ENCODE measurements around the gene BCL2. TPM values are rescaled to one million over a fixed set of nuclear protein-coding genes. Genes with fewer than 3 reads are reported as not detected.

The BCL2 gene
- polyA plus RNA-seq, 1 of the 3 experiments (the other 2 are of a cell fraction) = 1.5 TPM

- Histone ChIP-seq H3K9me3 (no peaks in the 10 kb centered on the region), H3K4me2 (no peak overlapping the region), H3K4me1 (ENCODE audit: control insufficient read depth in 1 of 2, insufficient read depth in 2 of 2, low read depth in 1 of 2, low read length in 1 of 2) (no peaks in the 10 kb centered on the region; a peak in 1 of 4 replicates), H3K79me2 (ENCODE audit: insufficient read depth) (no peaks in the 10 kb centered on the region), H3K27ac (ENCODE audit: low read depth in 2 of 2, low read length in 1 of 2) (no peak overlapping the region), H3K36me3 (replicated peaks in 1 of 2; ENCODE audit: control insufficient read depth in 1 of 2, insufficient read depth in 2 of 2, low read length in 1 of 2) (no peaks in the 10 kb centered on the region), H3K9me2 (no peaks in the 10 kb centered on the region), H3K9ac (no peak overlapping the region), H3F3A (replicated peaks; ENCODE audit: insufficient read depth) (no peaks in the 10 kb centered on the region), H3K4me3 (ENCODE audit: low read depth in 2 of 2, low read length in 1 of 2) (no peak overlapping the region), H3K27me3 (ENCODE audit: insufficient read depth) (no peaks in the 10 kb centered on the region), H4K20me1 (ENCODE audit: insufficient read depth) (no peaks in the 10 kb centered on the region), H2AFZ (ENCODE audit: low read depth) (no peak overlapping the region)
- ChIA-PET POLR2A (no interaction called here), CTCF (interaction anchor here (1.4 kb wide), 1 partner anchor 23 kb away, joined by 3 read pairs; no protein-coding TSS in a partner anchor)
- TF ChIP-seq REST (IDR thresholded peaks at IDR 0.05; ENCODE audit: low read depth, low read length) = no peak
- 92% methylated on average over 7 of the region's 7 CpGs for whole genome bisulfite sequencing (ENCODE audit: low lambda C conversion rate)
- no peak for DNase-seq
These were observed 28.8 kb downstream of the BCL2 start for GRCh38 chr18:63290821-63291200.

- Histone ChIP-seq H3K4me2 (no peak overlapping the region), H3K27me3 (ENCODE audit: insufficient read depth) (no peaks in the 10 kb centered on the region), H3F3A (replicated peaks; ENCODE audit: insufficient read depth) (no peaks in the 10 kb centered on the region), H3K27ac (ENCODE audit: low read depth in 2 of 2, low read length in 1 of 2) (no peak overlapping the region), H4K20me1 (ENCODE audit: insufficient read depth) (no peaks in the 10 kb centered on the region), H3K9ac (no peak overlapping the region), H3K4me3 (ENCODE audit: low read depth in 2 of 2, low read length in 1 of 2) (no peak overlapping the region), H3K36me3 (replicated peaks in 1 of 2; ENCODE audit: control insufficient read depth in 1 of 2, insufficient read depth in 2 of 2, low read length in 1 of 2) (no peaks in the 10 kb centered on the region), H3K9me3 (no peaks in the 10 kb centered on the region), H2AFZ (ENCODE audit: low read depth) (no peak overlapping the region), H3K9me2 (no peaks in the 10 kb centered on the region), H3K4me1 (ENCODE audit: control insufficient read depth in 1 of 2, insufficient read depth in 2 of 2, low read depth in 1 of 2, low read length in 1 of 2) (peaks cover 0 to 3% of the 10 kb centered on the region in 2 experiments; a peak in 1 of 4 replicates), H3K79me2 (ENCODE audit: insufficient read depth) (no peaks in the 10 kb centered on the region)
- no peak for TF ChIP-seq NRF1 (IDR thresholded peaks at IDR 0.05; ENCODE audit: low read depth, low read length)
- TF ChIP-seq, protein P1, sequence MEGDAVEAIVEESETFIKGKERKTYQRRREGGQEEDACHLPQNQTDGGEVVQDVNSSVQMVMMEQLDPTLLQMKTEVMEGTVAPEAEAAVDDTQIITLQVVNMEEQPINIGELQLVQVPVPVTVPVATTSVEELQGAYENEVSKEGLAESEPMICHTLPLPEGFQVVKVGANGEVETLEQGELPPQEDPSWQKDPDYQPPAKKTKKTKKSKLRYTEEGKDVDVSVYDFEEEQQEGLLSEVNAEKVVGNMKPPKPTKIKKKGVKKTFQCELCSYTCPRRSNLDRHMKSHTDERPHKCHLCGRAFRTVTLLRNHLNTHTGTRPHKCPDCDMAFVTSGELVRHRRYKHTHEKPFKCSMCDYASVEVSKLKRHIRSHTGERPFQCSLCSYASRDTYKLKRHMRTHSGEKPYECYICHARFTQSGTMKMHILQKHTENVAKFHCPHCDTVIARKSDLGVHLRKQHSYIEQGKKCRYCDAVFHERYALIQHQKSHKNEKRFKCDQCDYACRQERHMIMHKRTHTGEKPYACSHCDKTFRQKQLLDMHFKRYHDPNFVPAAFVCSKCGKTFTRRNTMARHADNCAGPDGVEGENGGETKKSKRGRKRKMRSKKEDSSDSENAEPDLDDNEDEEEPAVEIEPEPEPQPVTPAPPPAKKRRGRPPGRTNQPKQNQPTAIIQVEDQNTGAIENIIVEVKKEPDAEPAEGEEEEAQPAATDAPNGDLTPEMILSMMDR (IDR thresholded peaks at IDR 0.05) = no peak
- TF ChIP-seq RCOR1 (IDR thresholded peaks at IDR 0.05; ENCODE audit: low read length) = no peak
- no peak for TF ChIP-seq CHD2 (IDR thresholded peaks at IDR 0.05; ENCODE audit: low read length, partially characterized antibody)
- no peak for TF ChIP-seq ELF1 (IDR thresholded peaks at IDR 0.05)
- no peak for TF ChIP-seq ZBTB33 (IDR thresholded peaks at IDR 0.05; ENCODE audit: borderline replicate concordance, low read depth)
- TF ChIP-seq, protein P2, sequence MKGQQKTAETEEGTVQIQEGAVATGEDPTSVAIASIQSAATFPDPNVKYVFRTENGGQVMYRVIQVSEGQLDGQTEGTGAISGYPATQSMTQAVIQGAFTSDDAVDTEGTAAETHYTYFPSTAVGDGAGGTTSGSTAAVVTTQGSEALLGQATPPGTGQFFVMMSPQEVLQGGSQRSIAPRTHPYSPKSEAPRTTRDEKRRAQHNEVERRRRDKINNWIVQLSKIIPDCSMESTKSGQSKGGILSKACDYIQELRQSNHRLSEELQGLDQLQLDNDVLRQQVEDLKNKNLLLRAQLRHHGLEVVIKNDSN (IDR thresholded peaks at IDR 0.05; ENCODE audit: borderline replicate concordance, low read depth) = no peak
- no peak for TF ChIP-seq JUND (IDR thresholded peaks at IDR 0.05)
- no peak for TF ChIP-seq RXRA (IDR thresholded peaks at IDR 0.05; ENCODE audit: borderline replicate concordance, low read depth)
- TF ChIP-seq POLR2AphosphoS5 (IDR thresholded peaks at IDR 0.05; ENCODE audit: low read depth, low read length) = no peak
- no peak for TF ChIP-seq RFX5 (IDR thresholded peaks at IDR 0.05; ENCODE audit: low read length)
- ChIA-PET POLR2A (no interaction called here), CTCF (interaction anchor here (1.4 kb wide), 1 partner anchor 24 kb away, joined by 3 read pairs; no protein-coding TSS in a partner anchor)
- DNase-seq = no peak
- WGBS (ENCODE audit: low lambda C conversion rate) = 87% methylated on average over 6 of the region's 6 CpGs
These were observed 29.3 kb downstream of the BCL2 start for GRCh38 chr18:63290166-63290820.

All from SK-N-SH (cell line).